ENCODE measurements around the gene BDKRB1. TPM values are rescaled to one million over a fixed set of nuclear protein-coding genes. Genes with fewer than 3 reads are reported as not detected.
"Not testable (repeated sequence)": the region's sequence is repeated elsewhere in the genome, so short reads cannot be mapped to it uniquely, and the experiment has no call there.

The BDKRB1 gene
- total and polyA plus RNA-seq, 2 donors from 2014 or later, result 1.2 to 1.5 TPM

DNA sequence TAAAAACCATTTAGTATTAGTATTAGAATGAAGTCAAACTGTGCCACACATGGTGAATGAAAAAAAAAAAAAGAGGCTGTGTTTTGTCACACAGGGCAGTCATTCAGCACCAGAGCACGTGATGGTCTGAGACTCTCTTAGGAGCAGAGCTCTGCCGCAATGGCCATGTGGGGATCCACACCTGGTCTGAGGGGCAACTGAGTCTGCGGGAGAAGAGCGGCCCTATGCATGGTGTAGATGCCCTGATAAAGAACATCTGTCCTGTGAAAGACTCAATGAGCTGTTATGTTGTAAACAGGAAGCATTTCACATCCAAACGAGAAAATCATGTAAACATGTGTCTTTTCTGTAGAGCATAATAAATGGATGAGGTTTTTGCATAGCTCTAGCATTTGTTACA lies 12.2 kb upstream of the BDKRB1 start:
- H3K9ac ChIP-seq (ENCODE audit: low read length in 3 of 3), result no peak overlapping the region
- H3K36me3 ChIP-seq (ENCODE audit: control insufficient read depth in 2 of 3, insufficient read depth in 3 of 3, low read length in 3 of 3), result peaks cover 0 to 12% (median 4%) of the 10 kb centered on the region in 3 donors
- no peak for DNase-seq
- FAIRE-seq, result no peak
- no peaks in the 10 kb centered on the region for H3K9me3 ChIP-seq (ENCODE audit: control insufficient read depth in 2 of 3, insufficient read depth in 1 of 3, low read length in 3 of 3)
- no peaks in the 10 kb centered on the region for H3K4me1 ChIP-seq (ENCODE audit: control insufficient read depth in 2 of 3, insufficient read depth in 2 of 3, low read depth in 1 of 3, low read length in 3 of 3)
- H3K27ac ChIP-seq (ENCODE audit: low read depth in 2 of 2, low read length in 2 of 2), result no peak overlapping the region
- TF ChIP-seq, protein P1, sequence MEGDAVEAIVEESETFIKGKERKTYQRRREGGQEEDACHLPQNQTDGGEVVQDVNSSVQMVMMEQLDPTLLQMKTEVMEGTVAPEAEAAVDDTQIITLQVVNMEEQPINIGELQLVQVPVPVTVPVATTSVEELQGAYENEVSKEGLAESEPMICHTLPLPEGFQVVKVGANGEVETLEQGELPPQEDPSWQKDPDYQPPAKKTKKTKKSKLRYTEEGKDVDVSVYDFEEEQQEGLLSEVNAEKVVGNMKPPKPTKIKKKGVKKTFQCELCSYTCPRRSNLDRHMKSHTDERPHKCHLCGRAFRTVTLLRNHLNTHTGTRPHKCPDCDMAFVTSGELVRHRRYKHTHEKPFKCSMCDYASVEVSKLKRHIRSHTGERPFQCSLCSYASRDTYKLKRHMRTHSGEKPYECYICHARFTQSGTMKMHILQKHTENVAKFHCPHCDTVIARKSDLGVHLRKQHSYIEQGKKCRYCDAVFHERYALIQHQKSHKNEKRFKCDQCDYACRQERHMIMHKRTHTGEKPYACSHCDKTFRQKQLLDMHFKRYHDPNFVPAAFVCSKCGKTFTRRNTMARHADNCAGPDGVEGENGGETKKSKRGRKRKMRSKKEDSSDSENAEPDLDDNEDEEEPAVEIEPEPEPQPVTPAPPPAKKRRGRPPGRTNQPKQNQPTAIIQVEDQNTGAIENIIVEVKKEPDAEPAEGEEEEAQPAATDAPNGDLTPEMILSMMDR (IDR thresholded peaks at IDR 0.05; ENCODE audit: borderline replicate concordance, extremely low read depth, insufficient read depth), result no peak
- intact Hi-C loops (cut with DNase I), result no loop called here
- H3K4me3 ChIP-seq (ENCODE audit: low read length in 3 of 3), result no peak overlapping the region
- H3K27me3 ChIP-seq (ENCODE audit: control insufficient read depth, insufficient read depth, low read length), result no peaks in the 10 kb centered on the region

DNA sequence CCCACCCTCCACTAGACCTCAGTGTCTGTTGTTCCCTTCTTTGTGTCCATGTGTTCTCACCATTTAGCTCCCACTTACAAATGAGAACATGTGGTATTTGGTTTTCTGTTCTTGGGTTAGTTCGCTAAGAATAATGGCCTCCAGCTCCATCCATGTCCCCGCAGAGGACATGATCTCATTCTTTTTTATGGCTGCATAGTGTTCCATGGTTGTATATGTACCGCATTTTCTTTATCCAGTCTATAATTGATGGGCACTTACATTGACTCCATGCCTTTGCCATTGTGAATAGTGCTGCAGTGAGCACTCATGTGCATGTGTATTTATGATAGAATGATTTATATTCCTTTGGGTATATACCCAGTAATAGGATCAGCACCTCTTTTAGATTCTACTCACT lies 10.9 kb upstream of the BDKRB1 start:
- H3K27ac ChIP-seq (ENCODE audit: low read depth in 2 of 2, low read length in 2 of 2); H3K4me3 ChIP-seq (ENCODE audit: low read length in 3 of 3); intact Hi-C loops (cut with DNase I); DNase-seq; H3K9me3 ChIP-seq (ENCODE audit: control insufficient read depth in 2 of 3, insufficient read depth in 1 of 3, low read length in 3 of 3); H3K27me3 ChIP-seq (ENCODE audit: control insufficient read depth, insufficient read depth, low read length); FAIRE-seq; H3K9ac ChIP-seq (ENCODE audit: low read length in 3 of 3); H3K4me1 ChIP-seq (ENCODE audit: control insufficient read depth in 2 of 3, insufficient read depth in 2 of 3, low read depth in 1 of 3, low read length in 3 of 3): not testable (repeated sequence)
- H3K36me3 ChIP-seq (ENCODE audit: control insufficient read depth in 2 of 3, insufficient read depth in 3 of 3, low read length in 3 of 3), result peaks cover 0 to 12% (median 4%) of the 10 kb centered on the region in 3 donors

DNA sequence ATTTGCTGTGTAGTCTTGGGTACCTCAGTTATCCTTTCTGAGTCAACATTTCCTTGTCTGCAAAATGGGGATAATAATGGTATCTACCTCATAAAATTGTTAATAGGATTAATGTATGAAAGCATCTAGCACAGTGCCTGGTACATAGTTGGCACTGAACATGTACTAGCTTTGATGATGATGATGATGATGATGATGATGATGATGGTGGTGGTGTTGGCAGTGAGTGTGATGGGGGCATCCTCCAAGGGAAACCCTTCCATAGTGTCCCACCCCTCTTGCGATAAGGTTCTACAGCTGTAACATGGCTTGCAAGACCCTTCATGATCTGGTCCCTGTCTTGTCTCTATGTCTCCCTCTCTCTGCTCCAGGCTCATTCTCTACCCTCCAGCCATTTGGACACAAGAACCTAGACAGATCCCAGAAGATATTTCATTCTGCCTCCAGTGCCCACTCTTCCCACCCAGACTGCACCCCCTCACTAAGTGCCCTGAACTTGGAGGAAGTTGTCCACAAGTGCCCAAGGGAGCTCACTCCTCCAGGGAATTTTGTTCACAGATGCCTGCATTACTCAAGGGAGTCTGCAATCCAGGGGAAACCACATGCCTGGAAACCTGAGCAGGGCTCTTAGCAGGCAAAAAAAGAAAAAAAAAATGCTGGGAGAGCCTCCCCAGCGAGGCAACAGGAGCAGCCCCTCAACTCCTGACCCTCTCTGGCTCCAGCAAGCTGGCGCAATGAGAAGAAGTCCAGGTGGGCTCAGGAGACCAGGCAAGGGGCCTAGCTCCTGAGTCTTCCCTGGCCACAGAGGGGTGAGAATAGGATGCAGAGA lies 10.1 kb upstream of the BDKRB1 start:
- H3K4me3 ChIP-seq (ENCODE audit: low read length in 3 of 3), result no peak overlapping the region
- H3K9ac ChIP-seq (ENCODE audit: low read length in 3 of 3), result no peak overlapping the region
- FAIRE-seq, result no peak
- intact Hi-C loops (cut with DNase I), result no loop called here
- H3K9me3 ChIP-seq (ENCODE audit: control insufficient read depth in 2 of 3, insufficient read depth in 1 of 3, low read length in 3 of 3), result no peaks in the 10 kb centered on the region
- H3K27ac ChIP-seq (ENCODE audit: low read depth in 2 of 2, low read length in 2 of 2), result no peak overlapping the region
- peaks cover 0 to 8% (median 4%) of the 10 kb centered on the region in 3 donors for H3K36me3 ChIP-seq (ENCODE audit: control insufficient read depth in 2 of 3, insufficient read depth in 3 of 3, low read length in 3 of 3)
- H3K4me1 ChIP-seq (ENCODE audit: control insufficient read depth in 2 of 3, insufficient read depth in 2 of 3, low read depth in 1 of 3, low read length in 3 of 3), result no peaks in the 10 kb centered on the region
- H3K27me3 ChIP-seq (ENCODE audit: control insufficient read depth, insufficient read depth, low read length), result no peaks in the 10 kb centered on the region
- TF ChIP-seq, protein P1 (IDR thresholded peaks at IDR 0.05; ENCODE audit: borderline replicate concordance, extremely low read depth, insufficient read depth), result no peak
- DNase-seq, result no peak

DNA sequence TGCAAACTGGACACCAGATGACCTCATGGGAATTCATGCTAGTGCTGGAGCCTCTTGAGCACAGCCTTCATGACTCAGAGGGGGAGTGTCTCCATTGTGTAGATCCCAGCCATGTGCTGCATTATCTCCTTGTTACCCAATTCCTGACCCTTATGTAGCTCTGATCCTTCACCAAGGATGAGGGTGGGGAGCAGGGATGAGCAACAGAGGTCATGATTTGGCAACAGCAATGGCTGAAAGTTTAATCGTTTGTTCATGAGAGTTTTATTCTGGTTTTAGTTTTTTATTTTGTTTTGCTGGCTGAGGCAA lies 9.5 kb upstream of the BDKRB1 start:
- DNase-seq (no peak), FAIRE-seq (no peak)
- H3K4me1 ChIP-seq (ENCODE audit: control insufficient read depth in 2 of 3, insufficient read depth in 2 of 3, low read depth in 1 of 3, low read length in 3 of 3), result no peaks in the 10 kb centered on the region
- no peak overlapping the region for H3K4me3 ChIP-seq (ENCODE audit: low read length in 3 of 3)
- no peak overlapping the region for H3K9ac ChIP-seq (ENCODE audit: low read length in 3 of 3)
- no peak overlapping the region for H3K27ac ChIP-seq (ENCODE audit: low read depth in 2 of 2, low read length in 2 of 2)
- no peaks in the 10 kb centered on the region for H3K9me3 ChIP-seq (ENCODE audit: control insufficient read depth in 2 of 3, insufficient read depth in 1 of 3, low read length in 3 of 3)
- H3K27me3 ChIP-seq (ENCODE audit: control insufficient read depth, insufficient read depth, low read length), result no peaks in the 10 kb centered on the region
- intact Hi-C loops (cut with DNase I), result no loop called here
- TF ChIP-seq, protein P1 (IDR thresholded peaks at IDR 0.05; ENCODE audit: borderline replicate concordance, extremely low read depth, insufficient read depth), result no peak
- peaks cover 0 to 4% (median 2%) of the 10 kb centered on the region in 3 donors for H3K36me3 ChIP-seq (ENCODE audit: control insufficient read depth in 2 of 3, insufficient read depth in 3 of 3, low read length in 3 of 3)
